ENCODE measurements around the gene TRAPPC12.
A peak's percentile ranks its signal among the peaks of the same experiment; 100 is the strongest.
"Not testable (repeated sequence)": the region's sequence is repeated elsewhere in the genome, so short reads cannot be mapped to it uniquely, and the experiment has no call there.

The TRAPPC12 gene

DNA sequence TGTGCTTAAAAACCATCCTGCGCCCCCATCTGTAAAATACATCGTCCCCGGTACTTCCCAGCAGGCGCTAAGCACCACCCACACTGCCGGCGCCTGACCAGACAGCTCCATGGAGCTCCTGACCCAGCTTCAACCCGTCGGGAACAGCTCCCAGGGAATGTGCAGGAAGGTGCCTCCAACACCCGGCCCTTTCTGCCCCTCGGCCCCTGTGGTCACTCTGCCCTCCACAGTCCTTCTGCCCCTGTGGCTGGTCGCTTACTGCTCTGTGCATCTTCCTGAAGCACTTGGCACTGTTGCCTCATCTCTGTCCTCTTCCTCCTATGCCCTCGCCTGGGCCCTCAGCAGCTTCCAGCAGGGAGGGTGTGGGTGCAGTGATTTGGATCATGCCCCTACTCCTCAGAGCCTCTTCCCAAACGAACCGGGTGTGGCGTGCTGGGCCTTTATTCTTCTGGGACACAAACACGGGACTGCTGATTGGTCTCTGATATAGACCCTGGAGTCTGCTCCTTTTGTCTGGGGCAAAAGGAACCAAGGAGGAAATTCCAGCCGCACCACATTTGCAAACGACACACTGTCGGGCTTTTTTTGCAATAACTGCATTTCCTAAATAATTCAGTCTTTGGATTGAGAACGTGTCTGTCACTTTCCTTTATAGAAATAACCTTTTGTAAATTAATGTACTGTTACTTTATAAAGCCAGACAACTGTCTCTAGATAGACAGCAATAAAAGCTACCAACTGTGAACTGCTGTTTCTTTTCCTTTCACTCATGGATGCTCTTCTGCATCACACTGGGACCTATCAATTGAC, 73.9 kb downstream of the TRAPPC12 start:
- ATAC-seq (ENCODE audit: low read depth) (no peak), DNase-seq (ENCODE audit: low spot score) (peak; percentile 43)
- Histone ChIP-seq H3K36me3 (ENCODE audit: low read depth) (peaks cover 15% of the 10 kb centered on the region), H3K4me3 (ENCODE audit: severe bottlenecking) (no peak overlapping the region), H3K4me1 (ENCODE audit: insufficient read depth, poor library complexity, severe bottlenecking) (no peaks in the 10 kb centered on the region), H3K9me3 (ENCODE audit: severe bottlenecking) (no peaks in the 10 kb centered on the region), H3K27ac (ENCODE audit: poor library complexity, severe bottlenecking) (no peak overlapping the region), H3K27me3 (ENCODE audit: insufficient read depth, poor library complexity, severe bottlenecking) (no peaks in the 10 kb centered on the region)
- TF ChIP-seq, protein P1, sequence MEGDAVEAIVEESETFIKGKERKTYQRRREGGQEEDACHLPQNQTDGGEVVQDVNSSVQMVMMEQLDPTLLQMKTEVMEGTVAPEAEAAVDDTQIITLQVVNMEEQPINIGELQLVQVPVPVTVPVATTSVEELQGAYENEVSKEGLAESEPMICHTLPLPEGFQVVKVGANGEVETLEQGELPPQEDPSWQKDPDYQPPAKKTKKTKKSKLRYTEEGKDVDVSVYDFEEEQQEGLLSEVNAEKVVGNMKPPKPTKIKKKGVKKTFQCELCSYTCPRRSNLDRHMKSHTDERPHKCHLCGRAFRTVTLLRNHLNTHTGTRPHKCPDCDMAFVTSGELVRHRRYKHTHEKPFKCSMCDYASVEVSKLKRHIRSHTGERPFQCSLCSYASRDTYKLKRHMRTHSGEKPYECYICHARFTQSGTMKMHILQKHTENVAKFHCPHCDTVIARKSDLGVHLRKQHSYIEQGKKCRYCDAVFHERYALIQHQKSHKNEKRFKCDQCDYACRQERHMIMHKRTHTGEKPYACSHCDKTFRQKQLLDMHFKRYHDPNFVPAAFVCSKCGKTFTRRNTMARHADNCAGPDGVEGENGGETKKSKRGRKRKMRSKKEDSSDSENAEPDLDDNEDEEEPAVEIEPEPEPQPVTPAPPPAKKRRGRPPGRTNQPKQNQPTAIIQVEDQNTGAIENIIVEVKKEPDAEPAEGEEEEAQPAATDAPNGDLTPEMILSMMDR (IDR thresholded peaks at IDR 0.05; ENCODE audit: poor library complexity, severe bottlenecking), result no peak

DNA sequence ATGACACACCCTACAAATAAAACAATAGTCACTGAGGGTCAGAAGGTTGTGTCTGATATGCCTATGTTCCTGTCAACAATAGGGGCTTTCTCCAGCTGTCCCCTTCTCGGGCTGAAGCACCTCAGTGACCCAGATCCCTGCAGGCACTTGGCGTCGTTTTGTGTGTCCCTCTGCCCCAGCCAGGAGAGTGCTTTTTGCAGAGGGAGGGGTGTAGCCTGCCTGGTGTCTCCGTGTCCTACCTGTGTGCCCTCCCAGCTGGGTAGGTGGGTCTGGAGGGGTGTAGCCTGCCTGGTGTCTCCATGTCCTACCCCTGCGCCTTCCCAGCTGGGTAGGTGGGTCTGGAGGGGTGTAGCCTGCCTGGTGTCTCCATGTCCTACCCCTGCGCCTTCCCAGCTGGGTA, 74.5 kb downstream of the TRAPPC12 start:
- DNase-seq (ENCODE audit: low spot score), result peak; percentile 19
- H3K27me3 ChIP-seq (ENCODE audit: insufficient read depth, poor library complexity, severe bottlenecking); H3K27ac ChIP-seq (ENCODE audit: poor library complexity, severe bottlenecking); H3K4me3 ChIP-seq (ENCODE audit: severe bottlenecking); ATAC-seq (ENCODE audit: low read depth); H3K4me1 ChIP-seq (ENCODE audit: insufficient read depth, poor library complexity, severe bottlenecking); H3K9me3 ChIP-seq (ENCODE audit: severe bottlenecking): not testable (repeated sequence)
- peaks cover 15% of the 10 kb centered on the region for H3K36me3 ChIP-seq (ENCODE audit: low read depth)

DNA sequence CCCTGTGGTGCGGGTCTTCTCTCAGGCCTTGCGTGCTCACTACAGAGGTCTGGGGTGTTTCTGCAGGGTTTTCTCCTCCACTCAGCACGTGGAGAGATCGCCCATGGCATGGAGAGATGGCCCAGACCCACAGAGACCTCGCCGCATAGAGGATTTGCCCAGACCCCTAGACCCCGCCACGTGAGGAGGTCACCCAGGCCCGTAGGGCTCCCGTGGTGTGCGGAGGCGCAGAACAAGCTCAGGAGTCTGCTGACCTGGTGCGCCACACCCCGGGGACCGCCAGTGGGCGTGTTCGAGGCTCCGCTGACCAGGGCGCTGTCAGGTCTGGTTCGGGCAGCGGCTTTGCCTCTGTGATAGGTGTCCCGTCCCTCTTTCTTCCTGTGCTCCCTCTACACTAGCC, 75.3 kb downstream of the TRAPPC12 start:
- no peak for ATAC-seq (ENCODE audit: low read depth)
- no peaks in the 10 kb centered on the region for H3K27me3 ChIP-seq (ENCODE audit: insufficient read depth, poor library complexity, severe bottlenecking)
- H3K4me1 ChIP-seq (ENCODE audit: insufficient read depth, poor library complexity, severe bottlenecking), result no peaks in the 10 kb centered on the region
- H3K36me3 ChIP-seq (ENCODE audit: low read depth), result peaks cover 15% of the 10 kb centered on the region
- peak; percentile 63 for DNase-seq (ENCODE audit: low spot score)
- TF ChIP-seq, protein P1 (IDR thresholded peaks at IDR 0.05; ENCODE audit: poor library complexity, severe bottlenecking), result no peak
- no peaks in the 10 kb centered on the region for H3K9me3 ChIP-seq (ENCODE audit: severe bottlenecking)
- no peak overlapping the region for H3K4me3 ChIP-seq (ENCODE audit: severe bottlenecking)
- H3K27ac ChIP-seq (ENCODE audit: poor library complexity, severe bottlenecking), result no peak overlapping the region

DNA sequence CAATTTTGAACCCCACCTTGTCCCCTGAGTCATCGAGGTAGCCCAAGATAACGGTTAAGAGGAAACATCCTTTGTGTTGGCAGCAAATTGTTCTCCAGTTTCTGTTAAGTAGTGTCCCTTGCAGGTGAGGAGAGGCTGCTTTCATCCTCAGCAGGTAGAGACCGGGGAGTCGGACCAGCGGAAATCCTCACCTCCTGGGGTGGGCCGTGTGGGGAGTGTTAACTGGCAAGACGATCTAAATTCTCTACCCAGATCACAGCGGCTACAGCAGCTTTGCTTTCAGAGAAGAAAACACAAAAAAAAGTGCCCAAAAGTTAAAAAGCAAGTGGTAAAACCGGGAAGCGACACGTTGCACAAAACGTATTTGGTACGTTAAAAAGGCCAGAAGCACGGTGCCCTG, 76.6 kb downstream of the TRAPPC12 start:
- Histone ChIP-seq H3K36me3 (ENCODE audit: low read depth) (peaks cover 10% of the 10 kb centered on the region), H3K4me3 (ENCODE audit: severe bottlenecking) (no peak overlapping the region), H3K27ac (ENCODE audit: poor library complexity, severe bottlenecking) (no peak overlapping the region), H3K27me3 (ENCODE audit: insufficient read depth, poor library complexity, severe bottlenecking) (no peaks in the 10 kb centered on the region), H3K9me3 (ENCODE audit: severe bottlenecking) (no peaks in the 10 kb centered on the region), H3K4me1 (ENCODE audit: insufficient read depth, poor library complexity, severe bottlenecking) (no peaks in the 10 kb centered on the region)
- TF ChIP-seq, protein P1 (IDR thresholded peaks at IDR 0.05; ENCODE audit: poor library complexity, severe bottlenecking), result no peak
- DNase-seq (ENCODE audit: low spot score), result peak; percentile 34
- no peak for ATAC-seq (ENCODE audit: low read depth)

GRCh38 chr2:3457524-3458395, 78.3 kb downstream of the TRAPPC12 start:
- Histone ChIP-seq H3K36me3 (ENCODE audit: low read depth) (peaks cover 7% of the 10 kb centered on the region), H3K27me3 (ENCODE audit: insufficient read depth, poor library complexity, severe bottlenecking) (no peaks in the 10 kb centered on the region), H3K9me3 (ENCODE audit: severe bottlenecking) (no peaks in the 10 kb centered on the region), H3K4me1 (ENCODE audit: insufficient read depth, poor library complexity, severe bottlenecking) (no peaks in the 10 kb centered on the region), H3K27ac (ENCODE audit: poor library complexity, severe bottlenecking) (no peak overlapping the region), H3K4me3 (ENCODE audit: severe bottlenecking) (no peak overlapping the region)
- DNase-seq (ENCODE audit: low spot score) (peak; percentile 39), ATAC-seq (ENCODE audit: low read depth) (no peak)
- TF ChIP-seq, protein P1 (IDR thresholded peaks at IDR 0.05; ENCODE audit: poor library complexity, severe bottlenecking), result no peak
